DND-41 (cell line): ENCODE measurements around the gene BMERB1.
"Not testable (repeated sequence)": the region's sequence is repeated elsewhere in the genome, so short reads cannot be mapped to it uniquely, and the experiment has no call there.

ENCODE experiments used
- ATAC-seq: fragments of 200-7000 bp; cut with Tn5 transposase; 3 replicates; pipeline ENCODE4 v1.9.1; 2021; ENCODE audit warnings: low read depth; ENCODE audit not compliant: insufficient read depth
- DNase-seq: peaks from one replicate; pipeline ENCODE4 v3.0.0-alpha.2; 2020
- H2AFZ ChIP-seq: 2 replicates; pipeline ENCODE4 v1.6.0; 2012; ENCODE audit warnings: low read depth, low read length
- H3K27ac ChIP-seq: 2 replicates; pipeline ENCODE4 v1.5.1; 2012; ENCODE audit warnings: low read length, inconsistent platforms
- H3K27me3 ChIP-seq: fragments of 200-600 bp; sonication (generic); 2 replicates; pipeline ENCODE4 v1.6.0; 2012; ENCODE audit warnings: low read length, mild to moderate bottlenecking, inconsistent platforms; ENCODE audit not compliant: insufficient read depth, poor library complexity
- H3K36me3 ChIP-seq: 2 replicates; pipeline ENCODE4 v1.5.1; 2012; ENCODE audit warnings: low read length, inconsistent platforms; ENCODE audit not compliant: insufficient read depth
- H3K4me1 ChIP-seq: 2 replicates; pipeline ENCODE4 v1.5.1; 2012; ENCODE audit warnings: mild to moderate bottlenecking, low read length; ENCODE audit not compliant: insufficient read depth
- H3K4me2 ChIP-seq: 2 replicates; pipeline ENCODE4 v1.6.0; 2012; ENCODE audit warnings: mild to moderate bottlenecking, moderate library complexity, low read length, inconsistent platforms; ENCODE audit not compliant: insufficient read depth
- H3K4me3 ChIP-seq, 2 experiments: fragments of 200-600 bp in 1 of 2; shearing (Covaris generic) in 1 of 2; 2 replicates each; pipeline ENCODE4 v1.5.1; 2012 to 2016; ENCODE audit warnings: inconsistent platforms in 2 of 2, low read length in 2 of 2, mild to moderate bottlenecking in 2 of 2, low read depth in 1 of 2, moderate library complexity in 1 of 2
- H3K79me2 ChIP-seq: 2 replicates; pipeline ENCODE4 v1.6.0; 2012; ENCODE audit warnings: low read length, inconsistent platforms; ENCODE audit not compliant: insufficient read depth
- H3K9ac ChIP-seq: 2 replicates; pipeline ENCODE4 v1.6.0; 2012; ENCODE audit warnings: low read depth, mild to moderate bottlenecking, inconsistent platforms, low read length, moderate library complexity
- H3K9me3 ChIP-seq: 2 replicates; pipeline ENCODE4 v1.5.1; 2012; ENCODE audit warnings: low read length, moderate library complexity, mild to moderate bottlenecking, inconsistent platforms; ENCODE audit not compliant: insufficient read depth, severe bottlenecking
- H4K20me1 ChIP-seq: 2 replicates; pipeline ENCODE4 v1.6.0; 2012; ENCODE audit warnings: low read length; ENCODE audit not compliant: insufficient read depth
- EZH2 ChIP-seq: IDR thresholded peaks from 3 replicates; pipeline ENCODE4 v1.6.1; 2012; ENCODE audit warnings: borderline replicate concordance, low read depth, mild to moderate bottlenecking, moderate library complexity, low read length, inconsistent platforms; ENCODE audit not compliant: severe bottlenecking
- TF ChIP-seq, protein P1 (sequence below): IDR thresholded peaks from 2 replicates; pipeline ENCODE4 v1.5.1; 2012; ENCODE audit warnings: borderline replicate concordance, low read length, moderate library complexity, mild to moderate bottlenecking; ENCODE audit not compliant: poor library complexity, severe bottlenecking; ENCODE audit errors: extremely low read depth

BMERB1 gene

GRCh38 chr16:15422222-15422621 lies 12.2 kb upstream of the BMERB1 start:
- Histone ChIP-seq H3K4me2 (no peak overlapping the region), H3K27ac (no peak overlapping the region), H3K4me3 (no peak overlapping the region), H3K9ac (no peak overlapping the region), H2AFZ (no peak overlapping the region), H3K4me1 (no peaks in the 10 kb centered on the region), H3K36me3 (no peaks in the 10 kb centered on the region), H3K9me3 (no peaks in the 10 kb centered on the region), H3K79me2 (no peaks in the 10 kb centered on the region), H3K27me3 (peaks cover 3% of the 10 kb centered on the region), H4K20me1 (no peaks in the 10 kb centered on the region)
- ATAC-seq (no peak), DNase-seq (no peak)
- no peak for TF ChIP-seq EZH2
- TF ChIP-seq, protein P1, sequence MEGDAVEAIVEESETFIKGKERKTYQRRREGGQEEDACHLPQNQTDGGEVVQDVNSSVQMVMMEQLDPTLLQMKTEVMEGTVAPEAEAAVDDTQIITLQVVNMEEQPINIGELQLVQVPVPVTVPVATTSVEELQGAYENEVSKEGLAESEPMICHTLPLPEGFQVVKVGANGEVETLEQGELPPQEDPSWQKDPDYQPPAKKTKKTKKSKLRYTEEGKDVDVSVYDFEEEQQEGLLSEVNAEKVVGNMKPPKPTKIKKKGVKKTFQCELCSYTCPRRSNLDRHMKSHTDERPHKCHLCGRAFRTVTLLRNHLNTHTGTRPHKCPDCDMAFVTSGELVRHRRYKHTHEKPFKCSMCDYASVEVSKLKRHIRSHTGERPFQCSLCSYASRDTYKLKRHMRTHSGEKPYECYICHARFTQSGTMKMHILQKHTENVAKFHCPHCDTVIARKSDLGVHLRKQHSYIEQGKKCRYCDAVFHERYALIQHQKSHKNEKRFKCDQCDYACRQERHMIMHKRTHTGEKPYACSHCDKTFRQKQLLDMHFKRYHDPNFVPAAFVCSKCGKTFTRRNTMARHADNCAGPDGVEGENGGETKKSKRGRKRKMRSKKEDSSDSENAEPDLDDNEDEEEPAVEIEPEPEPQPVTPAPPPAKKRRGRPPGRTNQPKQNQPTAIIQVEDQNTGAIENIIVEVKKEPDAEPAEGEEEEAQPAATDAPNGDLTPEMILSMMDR, result no peak

GRCh38 chr16:15425861-15426260 lies 8.5 kb upstream of the BMERB1 start:
- Histone ChIP-seq H3K79me2 (no peaks in the 10 kb centered on the region), H3K9ac (no peak overlapping the region), H3K27me3 (peaks cover 3% of the 10 kb centered on the region), H3K4me2 (no peak overlapping the region), H2AFZ (no peak overlapping the region), H4K20me1 (no peaks in the 10 kb centered on the region), H3K36me3 (no peaks in the 10 kb centered on the region), H3K27ac (no peak overlapping the region), H3K4me3 (no peak overlapping the region), H3K9me3 (no peaks in the 10 kb centered on the region), H3K4me1 (no peaks in the 10 kb centered on the region)
- TF ChIP-seq, protein P1, result no peak
- TF ChIP-seq EZH2, result no peak
- ATAC-seq (no peak), DNase-seq (no peak)

DNA sequence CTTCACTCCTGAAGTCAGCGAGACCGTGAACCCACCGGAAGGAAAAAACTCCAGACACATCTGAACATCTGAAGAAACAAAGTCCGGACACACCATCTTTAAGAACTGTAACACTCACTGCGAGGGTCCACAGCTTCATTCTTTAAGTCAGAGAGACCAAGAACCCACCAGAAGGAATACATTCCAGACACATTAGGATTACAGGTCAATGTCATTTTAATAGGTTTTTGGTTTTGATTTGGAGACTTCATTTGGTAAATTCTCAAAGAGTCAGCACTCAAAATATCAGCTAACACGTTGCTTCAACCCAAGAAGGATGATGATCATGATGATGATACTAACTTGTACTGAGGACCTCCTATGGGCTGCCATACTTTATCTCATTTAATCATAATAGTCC lies 7.6 kb upstream of the BMERB1 start:
- H3K4me1 ChIP-seq, result no peaks in the 10 kb centered on the region
- no peak overlapping the region for H3K4me3 ChIP-seq
- no peak overlapping the region for H2AFZ ChIP-seq
- H3K4me2 ChIP-seq, result no peak overlapping the region
- H3K27ac ChIP-seq, result no peak overlapping the region
- H3K27me3 ChIP-seq, result no peaks in the 10 kb centered on the region
- no peaks in the 10 kb centered on the region for H3K9me3 ChIP-seq
- H4K20me1 ChIP-seq, result no peaks in the 10 kb centered on the region
- no peaks in the 10 kb centered on the region for H3K79me2 ChIP-seq
- no peaks in the 10 kb centered on the region for H3K36me3 ChIP-seq
- no peak for ATAC-seq
- DNase-seq, result no peak
- no peak overlapping the region for H3K9ac ChIP-seq
- TF ChIP-seq, protein P1, result no peak
- TF ChIP-seq EZH2, result no peak

GRCh38 chr16:15427648-15428239 lies 6.6 kb upstream of the BMERB1 start:
- H2AFZ ChIP-seq, result no peak overlapping the region
- no peaks in the 10 kb centered on the region for H3K9me3 ChIP-seq
- no peak overlapping the region for H3K27ac ChIP-seq
- no peaks in the 10 kb centered on the region for H3K4me1 ChIP-seq
- no peak overlapping the region for H3K9ac ChIP-seq
- H3K79me2 ChIP-seq, result no peaks in the 10 kb centered on the region
- H3K4me3 ChIP-seq, result no peak overlapping the region
- TF ChIP-seq, protein P1, result peak; percentile 56
- no peak for TF ChIP-seq EZH2
- no peaks in the 10 kb centered on the region for H3K27me3 ChIP-seq
- no peak overlapping the region for H3K4me2 ChIP-seq
- DNase-seq, result peak; percentile 11
- no peak for ATAC-seq
- no peaks in the 10 kb centered on the region for H3K36me3 ChIP-seq
- no peaks in the 10 kb centered on the region for H4K20me1 ChIP-seq

DNA sequence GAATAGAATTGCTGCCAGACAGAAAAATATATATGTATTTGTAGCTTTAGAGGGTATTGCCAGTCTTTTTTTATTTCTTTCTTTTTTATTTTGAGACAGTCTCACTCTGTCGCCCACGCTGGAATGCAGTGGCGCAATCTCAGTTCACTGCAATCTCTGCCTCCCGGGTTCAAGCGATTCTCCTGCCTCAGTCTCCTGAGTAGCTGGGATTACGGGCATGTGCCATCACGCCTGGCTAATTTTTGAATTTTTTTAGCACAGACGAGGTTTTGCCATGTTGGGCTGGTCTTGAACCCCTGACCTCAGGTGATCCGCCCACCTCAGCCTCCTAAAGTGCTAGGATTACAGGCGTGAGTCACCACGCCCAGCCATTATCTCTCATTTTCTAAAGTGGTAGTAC lies 3.5 kb upstream of the BMERB1 start:
- H3K4me1 ChIP-seq, H3K4me2 ChIP-seq, H3K79me2 ChIP-seq, H2AFZ ChIP-seq, H3K36me3 ChIP-seq, H3K4me3 ChIP-seq, H4K20me1 ChIP-seq, H3K27me3 ChIP-seq, ATAC-seq, H3K9ac ChIP-seq, DNase-seq, H3K9me3 ChIP-seq, H3K27ac ChIP-seq: not testable (repeated sequence)
